ENCODE measurements around the gene CDC123.

CDC123 gene

DNA sequence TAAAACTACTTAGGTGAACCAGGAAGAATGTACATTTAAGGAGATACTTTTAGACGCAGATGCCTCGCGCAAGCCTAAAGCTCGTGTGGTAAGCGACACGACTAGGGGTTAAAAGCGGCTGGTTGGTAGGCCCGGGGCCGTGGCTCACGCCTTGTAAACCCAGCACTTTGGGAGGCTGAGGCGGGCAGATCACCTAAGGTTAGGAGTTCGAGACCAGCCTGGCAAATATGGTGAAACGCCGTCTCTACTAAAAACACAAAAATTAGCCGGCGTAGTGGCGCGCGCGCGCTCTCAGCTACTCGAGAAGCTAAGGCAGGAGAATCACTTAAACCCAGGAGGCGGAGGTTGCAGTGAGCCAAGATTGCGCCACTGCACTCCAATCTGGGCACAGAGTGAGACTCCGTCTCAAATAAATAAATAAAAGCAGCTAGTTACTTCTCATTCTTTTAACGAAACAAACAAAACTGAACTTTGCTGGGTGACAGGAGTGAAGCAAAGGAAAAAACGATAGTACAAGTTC is 1.2 kb upstream of the CDC123 start:
- TF ChIP-seq, protein P1, sequence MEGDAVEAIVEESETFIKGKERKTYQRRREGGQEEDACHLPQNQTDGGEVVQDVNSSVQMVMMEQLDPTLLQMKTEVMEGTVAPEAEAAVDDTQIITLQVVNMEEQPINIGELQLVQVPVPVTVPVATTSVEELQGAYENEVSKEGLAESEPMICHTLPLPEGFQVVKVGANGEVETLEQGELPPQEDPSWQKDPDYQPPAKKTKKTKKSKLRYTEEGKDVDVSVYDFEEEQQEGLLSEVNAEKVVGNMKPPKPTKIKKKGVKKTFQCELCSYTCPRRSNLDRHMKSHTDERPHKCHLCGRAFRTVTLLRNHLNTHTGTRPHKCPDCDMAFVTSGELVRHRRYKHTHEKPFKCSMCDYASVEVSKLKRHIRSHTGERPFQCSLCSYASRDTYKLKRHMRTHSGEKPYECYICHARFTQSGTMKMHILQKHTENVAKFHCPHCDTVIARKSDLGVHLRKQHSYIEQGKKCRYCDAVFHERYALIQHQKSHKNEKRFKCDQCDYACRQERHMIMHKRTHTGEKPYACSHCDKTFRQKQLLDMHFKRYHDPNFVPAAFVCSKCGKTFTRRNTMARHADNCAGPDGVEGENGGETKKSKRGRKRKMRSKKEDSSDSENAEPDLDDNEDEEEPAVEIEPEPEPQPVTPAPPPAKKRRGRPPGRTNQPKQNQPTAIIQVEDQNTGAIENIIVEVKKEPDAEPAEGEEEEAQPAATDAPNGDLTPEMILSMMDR (IDR thresholded peaks at IDR 0.05; ENCODE audit: low read depth, low read length), result no peak
- Histone ChIP-seq H3K36me3 (no peaks in the 10 kb centered on the region), H3K4me3 (ENCODE audit: low read depth, low read length) (peak overlapping the region; percentile 86), H3K9me3 (ENCODE audit: severe bottlenecking) (no peaks in the 10 kb centered on the region), H3K27me3 (ENCODE audit: insufficient read depth, low read depth, severe bottlenecking) (no peaks in the 10 kb centered on the region), H3K27ac (peak overlapping the region; percentile 95)
- peak; percentile 10 for DNase-seq

DNA sequence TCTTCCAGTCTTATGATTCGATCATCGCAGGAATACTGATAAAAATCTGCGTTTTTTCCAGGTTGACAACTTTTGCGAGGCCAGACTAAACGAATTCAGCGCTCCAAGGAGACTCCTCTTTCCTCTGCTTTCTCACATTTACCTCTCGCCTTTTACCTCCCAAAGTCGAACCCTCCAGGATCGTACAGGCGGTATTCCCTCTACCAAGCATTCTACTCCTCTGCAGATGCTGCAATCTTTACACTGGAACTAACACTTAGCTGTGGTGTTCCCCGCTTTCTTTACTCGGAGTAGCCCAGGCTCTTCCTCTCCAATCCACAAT is 746 bp upstream of the CDC123 start:
- TF ChIP-seq, protein P1 (IDR thresholded peaks at IDR 0.05; ENCODE audit: low read depth, low read length), result no peak
- H3K27me3 ChIP-seq (ENCODE audit: insufficient read depth, low read depth, severe bottlenecking), result no peaks in the 10 kb centered on the region
- no peak for DNase-seq
- H3K27ac ChIP-seq, result peak overlapping the region; percentile 95
- H3K9me3 ChIP-seq (ENCODE audit: severe bottlenecking), result no peaks in the 10 kb centered on the region
- no peaks in the 10 kb centered on the region; the same call in 1 of the 2 replicates for H3K36me3 ChIP-seq
- H3K4me3 ChIP-seq (ENCODE audit: low read depth, low read length), result peak overlapping the region; percentile 86

DNA sequence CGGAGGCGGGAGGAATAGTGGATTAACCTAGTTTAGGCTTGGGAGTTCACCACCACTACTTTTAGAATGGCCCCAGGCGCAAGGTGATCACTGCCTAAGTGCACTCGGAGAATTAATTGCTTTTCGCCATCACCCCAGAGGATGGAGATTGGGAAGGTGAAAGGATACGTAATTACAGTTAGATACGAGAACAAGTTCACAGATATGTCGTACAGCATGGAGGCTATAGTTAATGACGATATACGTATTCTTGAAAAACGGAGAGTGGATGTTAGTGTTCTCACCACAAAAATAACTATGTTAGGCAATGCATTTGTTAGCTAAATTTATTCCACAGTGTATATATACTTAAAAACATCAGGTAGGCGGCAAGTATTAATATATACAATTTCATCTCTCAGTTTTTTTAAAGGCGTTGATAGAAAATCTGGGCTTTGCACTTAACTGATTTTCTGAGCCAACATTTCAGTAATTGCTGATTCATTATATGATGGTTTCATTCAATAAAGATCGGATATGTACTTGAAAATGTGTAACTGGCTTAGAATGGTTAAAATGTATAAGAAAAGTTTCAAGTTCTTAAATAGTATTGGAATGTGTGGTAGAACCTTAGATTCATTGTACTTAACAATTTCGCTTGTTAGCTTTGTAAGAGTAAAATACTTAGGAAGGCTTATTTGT is 683 bp downstream of the CDC123 start:
- Histone ChIP-seq H3K27ac (peak overlapping the region; percentile 95), H3K4me3 (ENCODE audit: low read depth, low read length) (peak overlapping the region; percentile 86), H3K27me3 (ENCODE audit: insufficient read depth, low read depth, severe bottlenecking) (no peaks in the 10 kb centered on the region), H3K36me3 (no peaks in the 10 kb centered on the region; the same call in 1 of the 2 replicates), H3K9me3 (ENCODE audit: severe bottlenecking) (no peaks in the 10 kb centered on the region)
- DNase-seq, result no peak
- TF ChIP-seq, protein P1 (IDR thresholded peaks at IDR 0.05; ENCODE audit: low read depth, low read length), result no peak

DNA sequence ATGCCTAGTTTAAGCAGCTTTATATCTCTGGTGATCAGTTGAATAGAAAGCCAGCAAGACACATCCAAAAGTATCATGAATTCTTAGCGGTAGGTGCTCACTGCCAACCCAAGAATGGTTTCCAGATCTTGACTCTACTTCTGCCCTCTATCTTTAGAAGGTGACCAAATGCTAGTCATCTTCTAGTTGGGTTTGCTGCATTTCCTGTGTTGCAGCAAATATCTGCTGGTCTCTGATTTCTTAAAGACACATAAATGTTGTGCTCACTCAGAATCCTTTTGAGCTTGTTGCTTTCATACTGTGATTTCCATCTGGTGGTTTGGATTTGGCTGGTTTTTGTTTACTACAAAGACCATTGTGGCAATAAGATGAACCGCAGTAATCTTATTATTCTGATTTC is 2.2 kb downstream of the CDC123 start:
- TF ChIP-seq, protein P1 (IDR thresholded peaks at IDR 0.05; ENCODE audit: low read depth, low read length), result no peak
- no peak for DNase-seq
- Histone ChIP-seq H3K4me3 (ENCODE audit: low read depth, low read length) (no peak overlapping the region), H3K36me3 (no peaks in the 10 kb centered on the region; the same call in 1 of the 2 replicates), H3K9me3 (ENCODE audit: severe bottlenecking) (no peaks in the 10 kb centered on the region), H3K27ac (no peak overlapping the region), H3K27me3 (ENCODE audit: insufficient read depth, low read depth, severe bottlenecking) (no peaks in the 10 kb centered on the region)

DNA sequence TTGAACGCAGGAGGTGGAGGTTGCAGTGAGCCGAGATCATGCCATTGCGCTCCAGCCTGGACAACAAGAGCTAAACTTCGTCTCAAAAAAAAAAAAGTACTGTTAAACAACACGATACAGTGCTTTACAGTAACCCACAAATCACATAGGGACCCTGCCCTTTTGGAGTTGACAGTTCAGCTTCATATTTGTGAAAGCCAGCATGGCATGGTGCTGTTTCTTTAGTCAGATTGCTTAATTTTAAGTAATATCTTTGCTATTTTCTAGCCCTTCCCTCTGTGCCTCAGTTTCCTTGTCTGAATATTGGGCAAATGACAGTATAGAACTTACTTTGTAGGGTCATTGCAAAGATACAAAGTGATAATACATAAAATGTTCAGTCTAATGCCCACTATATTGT is 4.9 kb downstream of the CDC123 start:
- no peaks in the 10 kb centered on the region for H3K9me3 ChIP-seq (ENCODE audit: severe bottlenecking)
- no peak overlapping the region for H3K27ac ChIP-seq
- TF ChIP-seq, protein P1 (IDR thresholded peaks at IDR 0.05; ENCODE audit: low read depth, low read length), result no peak
- no peak for DNase-seq
- H3K27me3 ChIP-seq (ENCODE audit: insufficient read depth, low read depth, severe bottlenecking), result no peaks in the 10 kb centered on the region
- H3K4me3 ChIP-seq (ENCODE audit: low read depth, low read length), result no peak overlapping the region
- no peaks in the 10 kb centered on the region; the same call in 1 of the 2 replicates for H3K36me3 ChIP-seq

DNA sequence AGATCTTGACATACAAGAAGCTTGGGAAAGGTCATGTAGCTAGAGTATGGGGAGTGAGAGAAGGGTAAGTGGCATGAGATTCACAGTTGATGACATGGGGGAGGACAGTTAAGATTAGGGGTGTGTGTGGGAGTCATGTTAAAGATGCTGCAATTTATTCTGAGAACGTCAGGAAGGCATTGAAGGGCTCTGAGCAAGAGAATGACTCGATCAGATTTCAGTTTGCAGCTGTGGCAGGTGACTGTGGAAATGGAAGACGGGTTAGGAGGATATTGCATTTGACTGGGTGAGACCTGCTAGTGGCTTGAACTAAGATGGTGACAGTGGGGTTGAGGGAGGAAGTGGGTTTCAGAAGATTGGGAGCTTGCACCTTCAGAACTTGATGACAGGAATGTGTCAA is 5.6 kb downstream of the CDC123 start:
- no peak for DNase-seq
- Histone ChIP-seq H3K36me3 (no peaks in the 10 kb centered on the region; the same call in 1 of the 2 replicates), H3K27me3 (ENCODE audit: insufficient read depth, low read depth, severe bottlenecking) (no peaks in the 10 kb centered on the region), H3K4me3 (ENCODE audit: low read depth, low read length) (no peak overlapping the region), H3K9me3 (ENCODE audit: severe bottlenecking) (no peaks in the 10 kb centered on the region), H3K27ac (no peak overlapping the region)
- TF ChIP-seq, protein P1 (IDR thresholded peaks at IDR 0.05; ENCODE audit: low read depth, low read length), result no peak
